Measurements from ENCODE around the gene ARAF. TPM values are rescaled to one million over a fixed set of nuclear protein-coding genes. Genes with fewer than 3 reads are reported as not detected.
A peak's percentile ranks its signal among the peaks of the same experiment; 100 is the strongest.

ARAF gene
- total and polyA plus RNA-seq, 2 of the 13 experiments (the other 11 are each of a cell fraction or from before 2014, with no cell fraction given), result 18.0 to 33.1 TPM

DNA sequence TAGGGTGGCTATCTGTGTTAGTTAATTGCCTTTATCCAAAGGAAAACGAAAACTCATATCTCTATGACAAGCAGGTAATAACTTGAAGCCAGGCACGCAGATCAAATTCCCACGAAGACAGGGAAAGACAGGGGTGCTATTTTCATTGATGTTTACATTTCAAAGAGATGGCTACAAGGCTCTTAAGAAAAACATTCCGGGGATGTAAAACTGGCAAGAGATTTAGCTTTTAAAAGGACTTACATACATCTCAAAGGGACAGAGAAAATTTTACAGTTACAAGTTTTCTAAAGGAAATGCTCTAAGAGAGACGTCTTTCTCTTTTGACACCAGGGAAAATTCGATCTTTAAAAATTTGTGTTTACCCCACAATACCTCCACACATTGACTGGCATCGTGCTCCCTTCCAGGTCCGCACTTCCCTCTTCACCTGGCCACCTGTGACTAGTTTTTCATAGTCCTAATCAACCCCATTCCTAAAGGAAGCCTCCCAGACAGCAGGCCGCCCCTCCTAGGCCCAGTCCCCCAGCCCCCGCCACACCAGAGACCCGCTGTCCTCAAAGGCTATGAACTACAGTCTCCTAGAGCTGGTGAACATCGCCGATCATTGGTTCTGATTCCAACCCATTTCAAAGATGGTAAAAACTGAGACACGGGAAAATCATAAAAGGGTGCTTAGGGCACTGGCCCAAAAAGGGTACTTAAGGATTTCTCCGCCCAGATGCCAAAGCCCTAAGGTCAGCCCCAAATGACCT, 649 bp upstream of the ARAF start (continued):
- TF ChIP-seq HDAC1 (CRISPR knock-in tag; IDR thresholded peaks at IDR 0.05), result 0 out of 2 replicates have a peak, but pooled peaks have one; percentile 14
- TF ChIP-seq KLF12 (CRISPR knock-in tag; IDR thresholded peaks at IDR 0.05; ENCODE audit: borderline replicate concordance), result no peak
- TF ChIP-seq, protein P1, sequence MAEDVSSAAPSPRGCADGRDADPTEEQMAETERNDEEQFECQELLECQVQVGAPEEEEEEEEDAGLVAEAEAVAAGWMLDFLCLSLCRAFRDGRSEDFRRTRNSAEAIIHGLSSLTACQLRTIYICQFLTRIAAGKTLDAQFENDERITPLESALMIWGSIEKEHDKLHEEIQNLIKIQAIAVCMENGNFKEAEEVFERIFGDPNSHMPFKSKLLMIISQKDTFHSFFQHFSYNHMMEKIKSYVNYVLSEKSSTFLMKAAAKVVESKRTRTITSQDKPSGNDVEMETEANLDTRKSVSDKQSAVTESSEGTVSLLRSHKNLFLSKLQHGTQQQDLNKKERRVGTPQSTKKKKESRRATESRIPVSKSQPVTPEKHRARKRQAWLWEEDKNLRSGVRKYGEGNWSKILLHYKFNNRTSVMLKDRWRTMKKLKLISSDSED (CRISPR knock-in tag; IDR thresholded peaks at IDR 0.05), result no peak
- no peak for TF ChIP-seq MED1 (CRISPR knock-in tag; IDR thresholded peaks at IDR 0.05)
- TF ChIP-seq CREB1 (IDR thresholded peaks at IDR 0.05), result no peak
- TF ChIP-seq CREB1 (CRISPR knock-in tag; IDR thresholded peaks at IDR 0.05), result no peak
- no peak for TF ChIP-seq FIP1L1 (IDR thresholded peaks at IDR 0.05; ENCODE audit: borderline replicate concordance, insufficient read depth, low read depth, low read length)
- no peak for TF ChIP-seq ARNTL (CRISPR knock-in tag; IDR thresholded peaks at IDR 0.05)
- 0 out of 2 replicates have a peak, but pooled peaks have one; percentile 4 for TF ChIP-seq SIN3A (IDR thresholded peaks at IDR 0.05; ENCODE audit: borderline replicate concordance, low read depth, low read length)

DNA sequence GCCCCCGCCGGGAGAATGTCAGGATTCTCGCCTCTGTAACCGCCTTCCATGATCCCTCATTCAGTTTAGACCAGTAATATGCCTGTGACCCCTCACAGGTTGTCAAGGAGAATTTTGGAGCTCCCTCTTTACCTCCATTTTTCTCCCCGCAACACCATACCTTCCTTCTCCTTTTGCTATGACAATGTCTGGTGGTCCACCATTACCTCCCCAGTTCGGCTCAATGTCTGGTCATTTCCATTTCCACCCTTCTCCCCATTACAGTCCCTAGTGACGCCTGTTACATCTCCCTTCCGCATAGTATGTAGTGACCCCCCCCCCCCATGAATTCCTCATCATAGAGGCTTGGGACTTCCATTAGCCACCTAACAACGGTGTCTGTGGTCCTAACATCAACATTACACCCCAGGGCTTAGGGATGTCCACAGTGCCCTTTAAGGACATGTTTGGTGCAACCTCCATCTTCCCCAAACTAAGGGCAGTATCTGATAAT, 700 bp downstream of the ARAF start:
- FAIRE-seq (no peak), ATAC-seq (no peak; the same call in 2 of the 3 replicates), DNase-seq (ENCODE audit: low spot score) (no peak)
- Histone ChIP-seq H3K36me3 (replicated peaks in 1 of 2; ENCODE audit: control insufficient read depth in 1 of 2, insufficient read depth in 2 of 2, low read length in 2 of 2) (peaks cover 0 to 21% of the 10 kb centered on the region in 2 experiments; a peak in 3 of 5 replicates), H3K27me3 (ENCODE audit: control insufficient read depth in 1 of 2, insufficient read depth in 2 of 2, low read length in 2 of 2) (no peaks in the 10 kb centered on the region), H3K79me2 (ENCODE audit: insufficient read depth, low read length) (peaks cover 6% of the 10 kb centered on the region), H4K20me1 (ENCODE audit: insufficient read depth, low read length) (peaks cover 4% of the 10 kb centered on the region; the same call in 1 of the 2 replicates), H3K9ac (ENCODE audit: insufficient read depth, low read depth, low read length) (peak overlapping the region; percentile 78), H2AFZ (ENCODE audit: low read length) (no peak overlapping the region), H3K4me2 (ENCODE audit: low read depth, low read length) (peak overlapping the region; percentile 74), H3K9me3 (ENCODE audit: low read length) (no peaks in the 10 kb centered on the region), H3K4me1 (ENCODE audit: insufficient read depth, low read length) (peaks cover 8% of the 10 kb centered on the region; the same call in 1 of the 2 replicates), H3K4me3 (replicated peaks in 1 of 3; ENCODE audit: insufficient read depth in 1 of 3, low read depth in 2 of 3, low read length in 3 of 3) (peak overlapping the region; percentile 60 to 77 (median 77)), H3K27ac (ENCODE audit: extremely low read length, insufficient read depth, low read length) (peak overlapping the region; percentile 86)
- ChIA-PET CTCF (ENCODE audit: low intra/inter-chr PET ratio, low total read pairs) (no interaction called here), POLR2A (no interaction called here)
- 9% methylated on average over 5 of the region's 9 CpGs for WGBS (ENCODE audit: low lambda C conversion rate)
- no TSS peak for BruUV-seq (replicated peaks)
- intact Hi-C loops (cut with micrococcal nuclease; ENCODE audit: unreplicated experiment) (no loop called here), in situ Hi-C loops (cut with HindIII; ENCODE audit: extremely low pct_ligation_motif_present, low pct_unique_long_range_greater_than_20kb) (loop anchor here (5.0 kb wide), 1 partner anchor 81 kb away; no protein-coding TSS in a partner anchor)
- TF ChIP-seq FOXA1 (IDR thresholded peaks at IDR 0.05), result no peak
- no peak for TF ChIP-seq FOXA1 (CRISPR knock-in tag; IDR thresholded peaks at IDR 0.05)
- no peak for TF ChIP-seq ZNF749 (CRISPR knock-in tag; IDR thresholded peaks at IDR 0.05; ENCODE audit: borderline replicate concordance)
- TF ChIP-seq, protein P2, sequence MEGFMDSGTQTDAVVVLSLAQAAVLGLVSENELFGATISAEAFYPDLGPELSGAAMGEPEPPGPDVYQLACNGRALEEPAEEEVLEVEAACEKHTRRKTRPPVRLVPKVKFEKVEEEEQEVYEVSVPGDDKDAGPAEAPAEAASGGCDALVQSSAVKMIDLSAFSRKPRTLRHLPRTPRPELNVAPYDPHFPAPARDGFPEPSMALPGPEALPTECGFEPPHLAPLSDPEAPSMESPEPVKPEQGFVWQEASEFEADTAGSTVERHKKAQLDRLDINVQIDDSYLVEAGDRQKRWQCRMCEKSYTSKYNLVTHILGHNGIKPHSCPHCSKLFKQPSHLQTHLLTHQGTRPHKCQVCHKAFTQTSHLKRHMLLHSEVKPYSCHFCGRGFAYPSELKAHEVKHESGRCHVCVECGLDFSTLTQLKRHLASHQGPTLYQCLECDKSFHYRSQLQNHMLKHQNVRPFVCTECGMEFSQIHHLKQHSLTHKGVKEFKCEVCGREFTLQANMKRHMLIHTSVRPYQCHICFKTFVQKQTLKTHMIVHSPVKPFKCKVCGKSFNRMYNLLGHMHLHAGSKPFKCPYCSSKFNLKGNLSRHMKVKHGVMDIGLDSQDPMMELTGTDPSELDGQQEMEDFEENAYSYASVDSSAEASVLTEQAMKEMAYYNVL (CRISPR knock-in tag; IDR thresholded peaks at IDR 0.05; ENCODE audit: borderline replicate concordance), result no peak
- TF ChIP-seq ZNF7 (CRISPR knock-in tag; IDR thresholded peaks at IDR 0.05), result no peak
- no peak for TF ChIP-seq CCDC6 (CRISPR knock-in tag; IDR thresholded peaks at IDR 0.05)
- TF ChIP-seq, protein P3, sequence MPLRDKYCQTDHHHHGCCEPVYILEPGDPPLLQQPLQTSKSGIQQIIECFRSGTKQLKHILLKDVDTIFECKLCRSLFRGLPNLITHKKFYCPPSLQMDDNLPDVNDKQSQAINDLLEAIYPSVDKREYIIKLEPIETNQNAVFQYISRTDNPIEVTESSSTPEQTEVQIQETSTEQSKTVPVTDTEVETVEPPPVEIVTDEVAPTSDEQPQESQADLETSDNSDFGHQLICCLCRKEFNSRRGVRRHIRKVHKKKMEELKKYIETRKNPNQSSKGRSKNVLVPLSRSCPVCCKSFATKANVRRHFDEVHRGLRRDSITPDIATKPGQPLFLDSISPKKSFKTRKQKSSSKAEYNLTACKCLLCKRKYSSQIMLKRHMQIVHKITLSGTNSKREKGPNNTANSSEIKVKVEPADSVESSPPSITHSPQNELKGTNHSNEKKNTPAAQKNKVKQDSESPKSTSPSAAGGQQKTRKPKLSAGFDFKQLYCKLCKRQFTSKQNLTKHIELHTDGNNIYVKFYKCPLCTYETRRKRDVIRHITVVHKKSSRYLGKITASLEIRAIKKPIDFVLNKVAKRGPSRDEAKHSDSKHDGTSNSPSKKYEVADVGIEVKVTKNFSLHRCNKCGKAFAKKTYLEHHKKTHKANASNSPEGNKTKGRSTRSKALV (CRISPR knock-in tag; IDR thresholded peaks at IDR 0.05), result no peak
- no peak for TF ChIP-seq ZC3H13 (CRISPR knock-in tag; IDR thresholded peaks at IDR 0.05)
